Transverse colon (tissue), 4 donors: ENCODE measurements around the gene DMXL2.
"Not testable (repeated sequence)": the region's sequence is repeated elsewhere in the genome, so short reads cannot be mapped to it uniquely, and the experiment has no call there.

Experiments
- CTCF ChIP-seq, 5 experiments: fragments of 200-600 bp in 3 of 5; fragments of 450-650 bp in 2 of 5; sonication (generic) in 3 of 5; IDR thresholded peaks; 1 replicate in 2 of 5; 2 replicates in 3 of 5; pipeline ENCODE4 v1.5.1; 2016 to 2017; ENCODE audit warnings: antibody characterized with exemption in 5 of 5, inconsistent platforms in 3 of 5, mild to moderate bottlenecking in 2 of 5, moderate library complexity in 1 of 5
- EP300 ChIP-seq: sonication (generic); formaldehyde crosslinking; IDR thresholded peaks from one replicate; pipeline ENCODE4 v1.6.1; 2017; ENCODE audit warnings: antibody characterized with exemption, low read depth
- POLR2A ChIP-seq: fragments of 450-650 bp; IDR thresholded peaks from one replicate; pipeline ENCODE4 v1.6.1; 2016; ENCODE audit warnings: antibody characterized with exemption, mild to moderate bottlenecking, moderate library complexity
- POLR2AphosphoS5 ChIP-seq, 3 donors: sonication (generic); formaldehyde crosslinking; IDR thresholded peaks; one replicate each; pipeline ENCODE4 v1.6.1; 2016; ENCODE audit warnings: antibody characterized with exemption in 3 of 3

GRCh38 chr15:51573352-51573751, 49.2 kb downstream of the DMXL2 start:
- not testable (repeated sequence) for TF ChIP-seq EP300; CTCF (IDR thresholded peaks at IDR 0.05); POLR2AphosphoS5 (IDR thresholded peaks at IDR 0.05); POLR2A
